ENCODE measurements around the gene TAB3.
A peak's percentile ranks its signal among the peaks of the same experiment; 100 is the strongest.

Gene TAB3

GRCh38 chrX:30888526-30889146, 418 bp downstream of the TAB3 start:
- no peak for TF ChIP-seq Cebpa-rat (IDR thresholded peaks at IDR 0.05)
- Histone ChIP-seq H3K9me3 (0 out of 2 replicates have a peak, but pooled peaks cover 10% of the 10 kb centered on the region), H3K9ac (peak overlapping the region; percentile 82), H3K4me1 (peaks cover 12% of the 10 kb centered on the region), H3K36me3 (no peaks in the 10 kb centered on the region), H4K20me1 (peaks cover 23% of the 10 kb centered on the region), H3K27me3 (no peaks in the 10 kb centered on the region), H3K27ac (peak overlapping the region; percentile 74), H3K4me2 (peak overlapping the region; percentile 76), H3K4me3 (peak overlapping the region; percentile 84)

- TF ChIP-seq Cebpa-rat (IDR thresholded peaks at IDR 0.05), result no peak
- Histone ChIP-seq H4K20me1 (peaks cover 23% of the 10 kb centered on the region), H3K36me3 (no peaks in the 10 kb centered on the region), H3K4me3 (peak overlapping the region; percentile 84; the same call in 1 of the 2 replicates), H3K9me3 (0 out of 2 replicates have a peak, but pooled peaks cover 10% of the 10 kb centered on the region), H3K27ac (no peak overlapping the region), H3K27me3 (no peaks in the 10 kb centered on the region), H3K4me2 (peak overlapping the region; percentile 76), H3K9ac (no peak overlapping the region; the same call in 1 of the 2 replicates), H3K4me1 (peaks cover 12% of the 10 kb centered on the region)
Observed at GRCh38 chrX:30887721-30888120, 1.3 kb downstream of the TAB3 start.

GRCh38 chrX:30887288-30887687, 1.8 kb downstream of the TAB3 start:
- Histone ChIP-seq H3K4me3 (no peak overlapping the region), H3K9ac (no peak overlapping the region; the same call in 1 of the 2 replicates), H3K4me2 (peak overlapping the region; percentile 76), H4K20me1 (peaks cover 28% of the 10 kb centered on the region), H3K27me3 (no peaks in the 10 kb centered on the region), H3K36me3 (no peaks in the 10 kb centered on the region), H3K9me3 (0 out of 2 replicates have a peak, but pooled peaks cover 10% of the 10 kb centered on the region), H3K27ac (no peak overlapping the region), H3K4me1 (peaks cover 12% of the 10 kb centered on the region)
- no peak for TF ChIP-seq Cebpa-rat (IDR thresholded peaks at IDR 0.05)

GRCh38 chrX:30885136-30885535, 3.9 kb downstream of the TAB3 start:
- H3K4me2 ChIP-seq, result no peak overlapping the region
- H3K36me3 ChIP-seq, result no peaks in the 10 kb centered on the region
- no peak overlapping the region for H3K9ac ChIP-seq
- peaks cover 7% of the 10 kb centered on the region for H3K4me1 ChIP-seq
- no peak for TF ChIP-seq Cebpa-rat (IDR thresholded peaks at IDR 0.05)
- peaks cover 32% of the 10 kb centered on the region for H4K20me1 ChIP-seq
- 0 out of 2 replicates have a peak, but pooled peaks cover 10% of the 10 kb centered on the region for H3K9me3 ChIP-seq
- no peak overlapping the region for H3K27ac ChIP-seq
- H3K4me3 ChIP-seq, result no peak overlapping the region
- no peaks in the 10 kb centered on the region for H3K27me3 ChIP-seq

GRCh38 chrX:30883138-30883537, 5.9 kb downstream of the TAB3 start:
- Histone ChIP-seq H3K4me2 (no peak overlapping the region), H3K4me1 (peaks cover 5% of the 10 kb centered on the region; the same call in 1 of the 2 replicates)

GRCh38 chrX:30881797-30882196, 7.3 kb downstream of the TAB3 start:
- Histone ChIP-seq H4K20me1 (peaks cover 24% of the 10 kb centered on the region), H3K27ac (no peak overlapping the region), H3K9ac (no peak overlapping the region), H3K9me3 (no peaks in the 10 kb centered on the region), H3K4me3 (no peak overlapping the region), H3K36me3 (no peaks in the 10 kb centered on the region), H3K27me3 (no peaks in the 10 kb centered on the region), H3K4me2 (no peak overlapping the region), H3K4me1 (no peaks in the 10 kb centered on the region)
- no peak for TF ChIP-seq Cebpa-rat (IDR thresholded peaks at IDR 0.05)

More at GRCh38 chrX:30883138-30883537, 5.9 kb downstream of the TAB3 start:
- H3K9ac ChIP-seq, result no peak overlapping the region
- no peaks in the 10 kb centered on the region for H3K27me3 ChIP-seq
- no peaks in the 10 kb centered on the region for H3K9me3 ChIP-seq
- no peak for TF ChIP-seq Cebpa-rat (IDR thresholded peaks at IDR 0.05)
- H3K27ac ChIP-seq, result no peak overlapping the region
- peaks cover 34% of the 10 kb centered on the region for H4K20me1 ChIP-seq
- no peak overlapping the region for H3K4me3 ChIP-seq
- no peaks in the 10 kb centered on the region for H3K36me3 ChIP-seq

- no peaks in the 10 kb centered on the region for H3K27me3 ChIP-seq
- no peaks in the 10 kb centered on the region for H3K9me3 ChIP-seq
- H3K4me2 ChIP-seq, result no peak overlapping the region
- no peak overlapping the region for H3K4me3 ChIP-seq
- TF ChIP-seq Cebpa-rat (IDR thresholded peaks at IDR 0.05), result no peak
- H3K9ac ChIP-seq, result no peak overlapping the region
- no peaks in the 10 kb centered on the region for H3K4me1 ChIP-seq
- H3K36me3 ChIP-seq, result no peaks in the 10 kb centered on the region
- no peak overlapping the region for H3K27ac ChIP-seq
- H4K20me1 ChIP-seq, result peaks cover 24% of the 10 kb centered on the region
Observed at GRCh38 chrX:30881390-30881789, 7.7 kb downstream of the TAB3 start.

- Histone ChIP-seq H4K20me1 (0 out of 2 replicates have a peak, but pooled peaks cover 17% of the 10 kb centered on the region), H3K4me3 (no peak overlapping the region), H3K9me3 (no peaks in the 10 kb centered on the region), H3K4me2 (no peak overlapping the region), H3K4me1 (no peaks in the 10 kb centered on the region), H3K36me3 (no peaks in the 10 kb centered on the region), H3K27me3 (no peaks in the 10 kb centered on the region), H3K9ac (no peak overlapping the region), H3K27ac (no peak overlapping the region)
- no peak for TF ChIP-seq Cebpa-rat (IDR thresholded peaks at IDR 0.05)
Observed at GRCh38 chrX:30880058-30880457, 9.0 kb downstream of the TAB3 start.

GRCh38 chrX:30876367-30876766, 12.7 kb downstream of the TAB3 start:
- TF ChIP-seq Cebpa-rat (IDR thresholded peaks at IDR 0.05), result no peak
- Histone ChIP-seq H3K27ac (no peak overlapping the region), H3K9ac (no peak overlapping the region)

GRCh38 chrX:30875957-30876356, 13.1 kb downstream of the TAB3 start:
- Histone ChIP-seq H3K4me3 (no peak overlapping the region), H3K9me3 (no peaks in the 10 kb centered on the region), H4K20me1 (0 out of 2 replicates have a peak, but pooled peaks cover 7% of the 10 kb centered on the region), H3K9ac (no peak overlapping the region), H3K4me1 (peaks cover 14% of the 10 kb centered on the region), H3K27ac (no peak overlapping the region), H3K27me3 (no peaks in the 10 kb centered on the region), H3K4me2 (no peak overlapping the region), H3K36me3 (no peaks in the 10 kb centered on the region)
- TF ChIP-seq Cebpa-rat (IDR thresholded peaks at IDR 0.05), result no peak

More at GRCh38 chrX:30876367-30876766, 12.7 kb downstream of the TAB3 start:
- H3K4me3 ChIP-seq, result no peak overlapping the region
- no peak overlapping the region for H3K4me2 ChIP-seq
- no peaks in the 10 kb centered on the region for H3K9me3 ChIP-seq
- H4K20me1 ChIP-seq, result 0 out of 2 replicates have a peak, but pooled peaks cover 7% of the 10 kb centered on the region
- H3K4me1 ChIP-seq, result peaks cover 14% of the 10 kb centered on the region
- H3K36me3 ChIP-seq, result no peaks in the 10 kb centered on the region
- no peaks in the 10 kb centered on the region for H3K27me3 ChIP-seq
